OCI-LY1 (cell line): ENCODE measurements around the gene AIF1L.

ENCODE experiments used
- H2AFZ ChIP-seq: fragments of 200-600 bp; sonication (generic), shearing (Covaris generic); 2 replicates; pipeline ENCODE4 v1.6.0; 2014; ENCODE audit warnings: antibody characterized with exemption, mild to moderate bottlenecking, low read length
- H3F3A ChIP-seq: fragments of 200-600 bp; sonication (generic), shearing (Covaris generic); 2 replicates; pipeline ENCODE4 v1.6.0; 2014; ENCODE audit warnings: mild to moderate bottlenecking, antibody characterized with exemption, low read length, moderate library complexity; ENCODE audit not compliant: insufficient read depth
- H3K27ac ChIP-seq: fragments of 200-600 bp; sonication (generic); 2 replicates; pipeline ENCODE4 v1.5.1; 2014; ENCODE audit warnings: low read length, mixed run types, mild to moderate bottlenecking, low read depth; ENCODE audit not compliant: poor library complexity, severe bottlenecking
- H3K27me3 ChIP-seq: fragments of 200-600 bp; sonication (generic); 2 replicates; pipeline ENCODE4 v1.6.0; 2014; ENCODE audit warnings: antibody characterized with exemption, mild to moderate bottlenecking, low read length, moderate library complexity; ENCODE audit not compliant: insufficient read depth
- H3K36me3 ChIP-seq: fragments of 200-600 bp; sonication (generic); 2 replicates; pipeline ENCODE4 v1.6.1; 2014; ENCODE audit warnings: mild to moderate bottlenecking, antibody characterized with exemption, low read length, moderate library complexity, mixed read lengths; ENCODE audit not compliant: insufficient read depth
- H3K4me1 ChIP-seq: fragments of 200-600 bp; sonication (generic); 2 replicates; pipeline ENCODE4 v1.5.1; 2014; ENCODE audit warnings: mild to moderate bottlenecking, low read length, moderate library complexity; ENCODE audit not compliant: insufficient read depth, severe bottlenecking
- H3K4me2 ChIP-seq: fragments of 200-600 bp; sonication (generic), shearing (Covaris generic); 2 replicates; pipeline ENCODE4 v1.6.1; 2014; ENCODE audit warnings: low read length
- H3K4me3 ChIP-seq: fragments of 200-600 bp; sonication (generic); 2 replicates; pipeline ENCODE4 v1.5.1; 2014; ENCODE audit warnings: low read length, low read depth, mild to moderate bottlenecking, mixed read lengths; ENCODE audit not compliant: poor library complexity, severe bottlenecking
- H3K79me2 ChIP-seq: fragments of 200-600 bp; shearing (Covaris generic); 2 replicates; pipeline ENCODE4 v1.6.1; 2016; ENCODE audit warnings: mixed run types, low read length, mixed read lengths; ENCODE audit not compliant: insufficient read depth
- H3K9ac ChIP-seq: fragments of 200-600 bp; sonication (generic), shearing (Covaris generic); 2 replicates; pipeline ENCODE4 v1.6.1; 2014; ENCODE audit warnings: mild to moderate bottlenecking, low read length, mixed read lengths
- H3K9me2 ChIP-seq: fragments of 200-600 bp; sonication (generic), shearing (Covaris generic); 2 replicates; pipeline ENCODE4 v1.6.1; 2014; ENCODE audit warnings: low read depth, mild to moderate bottlenecking, low read length, mixed read lengths
- H3K9me3 ChIP-seq: fragments of 200-600 bp; shearing (Covaris generic); 2 replicates; pipeline ENCODE4 v1.6.1; 2014; ENCODE audit warnings: low read length, mixed read lengths
- H4K20me1 ChIP-seq: fragments of 200-600 bp; sonication (generic), shearing (Covaris generic); 2 replicates; pipeline ENCODE4 v1.6.0; 2016; ENCODE audit warnings: mild to moderate bottlenecking, low read length; ENCODE audit not compliant: insufficient read depth
- CTCF ChIP-seq: fragments of 200-600 bp; sonication (generic), shearing (Covaris generic); IDR thresholded peaks from 2 replicates; pipeline ENCODE4 v1.5.1; 2017; ENCODE audit warnings: mild to moderate bottlenecking, antibody characterized with exemption, low read length, moderate library complexity, mixed read lengths
- EZH2 ChIP-seq: fragments of 200-600 bp; sonication (generic), shearing (Covaris generic); IDR thresholded peaks from 2 replicates; pipeline ENCODE4 v1.8.0; 2017; ENCODE audit warnings: borderline replicate concordance, mixed run types, mild to moderate bottlenecking, antibody characterized with exemption, low read length, moderate library complexity, mixed read lengths

Gene AIF1L

GRCh38 chr9:131100445-131100844, 4.1 kb downstream of the AIF1L start:
- Histone ChIP-seq H3F3A (no peaks in the 10 kb centered on the region), H2AFZ (no peak overlapping the region), H3K4me1 (peaks cover 3% of the 10 kb centered on the region), H3K27me3 (peaks cover 4% of the 10 kb centered on the region; the same call in 1 of the 2 replicates), H3K36me3 (no peaks in the 10 kb centered on the region), H3K79me2 (no peaks in the 10 kb centered on the region), H3K27ac (no peak overlapping the region), H3K4me2 (no peak overlapping the region), H3K9me3 (no peaks in the 10 kb centered on the region), H3K9ac (no peak overlapping the region), H3K4me3 (no peak overlapping the region), H3K9me2 (no peaks in the 10 kb centered on the region), H4K20me1 (no peaks in the 10 kb centered on the region)
- TF ChIP-seq EZH2 (no peak), CTCF (no peak)

GRCh38 chr9:131101207-131101964, 5.1 kb downstream of the AIF1L start:
- no peaks in the 10 kb centered on the region for H3K36me3 ChIP-seq
- no peaks in the 10 kb centered on the region for H3K9me2 ChIP-seq
- H3K79me2 ChIP-seq = no peaks in the 10 kb centered on the region
- no peak overlapping the region for H3K4me3 ChIP-seq
- no peak overlapping the region for H3K27ac ChIP-seq
- no peaks in the 10 kb centered on the region for H3K4me1 ChIP-seq
- H3K4me2 ChIP-seq = no peak overlapping the region
- H4K20me1 ChIP-seq = no peaks in the 10 kb centered on the region
- no peaks in the 10 kb centered on the region for H3K9me3 ChIP-seq
- H3F3A ChIP-seq = no peaks in the 10 kb centered on the region
- no peak overlapping the region for H3K9ac ChIP-seq
- no peak overlapping the region for H2AFZ ChIP-seq
- H3K27me3 ChIP-seq = no peaks in the 10 kb centered on the region
- TF ChIP-seq EZH2 (no peak), CTCF (no peak)

- Histone ChIP-seq H3K79me2 (no peaks in the 10 kb centered on the region), H3K9me2 (no peaks in the 10 kb centered on the region), H3K4me2 (no peak overlapping the region), H3K9me3 (no peaks in the 10 kb centered on the region), H3K9ac (no peak overlapping the region), H3K27ac (no peak overlapping the region), H3K4me3 (no peak overlapping the region), H3K27me3 (no peaks in the 10 kb centered on the region), H3K36me3 (no peaks in the 10 kb centered on the region), H2AFZ (no peak overlapping the region), H3K4me1 (no peaks in the 10 kb centered on the region), H3F3A (no peaks in the 10 kb centered on the region), H4K20me1 (no peaks in the 10 kb centered on the region)
- TF ChIP-seq EZH2 (no peak), CTCF (no peak)
Observed at GRCh38 chr9:131103024-131103423, 6.7 kb downstream of the AIF1L start.
